Upper lobe of left lung (tissue), 6 donors: ENCODE measurements around the gene SETMAR. TPM values are rescaled to one million over a fixed set of nuclear protein-coding genes. Genes with fewer than 3 reads are reported as not detected.

Experiments
- ATAC-seq, 2 donors: fragments of 200-7000 bp; cut with Tn5 transposase; one replicate each; pipeline ENCODE4 v1.9.1; 2022; ENCODE audit warnings: mild to moderate bottlenecking in 2 of 2, moderate library complexity in 2 of 2; ENCODE audit not compliant: low FRiP score in 2 of 2
- DNase-seq, 2 donors: peaks; one replicate each; pipeline ENCODE4 v3.0.0-alpha.2; 2019 to 2020
- H3K27ac ChIP-seq, 4 donors: fragments of 200-600 bp; sonication (generic); one replicate each; pipeline ENCODE4 v1.5.1; 2016 to 2019
- H3K27me3 ChIP-seq, 4 donors: fragments of 200-600 bp; sonication (generic); one replicate each; pipeline ENCODE4 v1.5.1; 2017 to 2019
- H3K36me3 ChIP-seq, 4 donors: fragments of 200-600 bp; sonication (generic); one replicate each; pipeline ENCODE4 v1.5.1; 2016 to 2019
- H3K4me1 ChIP-seq, 4 donors: fragments of 200-600 bp; sonication (generic); one replicate each; pipeline ENCODE4 v1.5.1; 2018 to 2019
- H3K4me3 ChIP-seq, 4 donors: fragments of 200-600 bp; sonication (generic); one replicate each; pipeline ENCODE4 v1.5.1; 2017 to 2019; ENCODE audit warnings: mild to moderate bottlenecking in 2 of 4, moderate library complexity in 1 of 4
- H3K9me3 ChIP-seq, 4 donors: fragments of 200-600 bp; sonication (generic); one replicate each; pipeline ENCODE4 v1.5.1; 2018 to 2019
- CTCF ChIP-seq, 6 experiments: fragments of 450-650 bp in 4 of 6; fragments of 200-600 bp in 2 of 6; sonication (generic) in 2 of 6; IDR thresholded peaks; one replicate each; pipeline ENCODE4 v1.5.1; 2016 to 2019; ENCODE audit warnings: antibody characterized with exemption in 6 of 6
- EP300 ChIP-seq, 4 donors: sonication (generic); formaldehyde crosslinking; IDR thresholded peaks; one replicate each; pipeline ENCODE4 v1.5.1; 2017; ENCODE audit warnings: antibody characterized with exemption in 4 of 4, control low read depth in 2 of 4
- POLR2A ChIP-seq, 4 donors: fragments of 450-650 bp; IDR thresholded peaks; one replicate each; pipeline ENCODE4 v1.5.1; 2016 to 2017; ENCODE audit warnings: antibody characterized with exemption in 4 of 4, mild to moderate bottlenecking in 2 of 4
- POLR2AphosphoS5 ChIP-seq, 2 donors: sonication (generic); formaldehyde crosslinking; IDR thresholded peaks; one replicate each; pipeline ENCODE4 v1.5.1; 2017; ENCODE audit warnings: antibody characterized with exemption in 2 of 2
- WGBS, 2 donors: methylation state at CpG; one replicate each; pipeline ENCODE4 v1.1.5; 2017 to 2018; 5-methylcytosine and 5-hydroxymethylcytosine counted together
- total RNA-seq, 6 donors: library from RNA; depleted of rRNA in 4 of 6; stranded (reverse); fragments of >200 nt in 4 of 6; gene quantifications; one replicate each; pipeline versions ENCODE4 v1.1.0 to v1.2.1, GENCODE V29; 2016 to 2021
- donor health status: DM: no; HTN: no; CAD: no; lungs with moderate emphysema.
- donor health status: DM: no; HTN: yes; CAD: no; lungs with severe emphysema.

The SETMAR gene
- total RNA-seq, 6 donors from 2014 or later = 9.7 to 57.6 (median 11.4) TPM

GRCh38 chr3:4310971-4311370 is 7.8 kb downstream of the SETMAR start:
- no peaks in the 10 kb centered on the region for H3K9me3 ChIP-seq
- WGBS, 2 donors = 61 to 68% methylated on average over 3 of the region's 3 CpGs
- no peak overlapping the region for H3K27ac ChIP-seq
- peaks cover 0 to 12% (median 2%) of the 10 kb centered on the region in 4 donors for H3K36me3 ChIP-seq
- H3K4me3 ChIP-seq = no peak overlapping the region
- ATAC-seq (no peak), DNase-seq (no peak)
- H3K4me1 ChIP-seq = peaks cover 4 to 28% (median 10%) of the 10 kb centered on the region in 4 donors
- no peak for TF ChIP-seq POLR2AphosphoS5 (IDR thresholded peaks at IDR 0.05)
- no peak for TF ChIP-seq POLR2A (IDR thresholded peaks at IDR 0.05)
- no peak for TF ChIP-seq EP300 (IDR thresholded peaks at IDR 0.05)
- no peak for TF ChIP-seq CTCF (IDR thresholded peaks at IDR 0.05)
- no peaks in the 10 kb centered on the region for H3K27me3 ChIP-seq

GRCh38 chr3:4311496-4311895 is 8.3 kb downstream of the SETMAR start:
- Histone ChIP-seq H3K36me3 (peaks cover 0 to 16% (median 3%) of the 10 kb centered on the region in 4 donors), H3K9me3 (no peaks in the 10 kb centered on the region), H3K4me3 (no peak overlapping the region), H3K4me1 (peaks cover 2 to 26% (median 10%) of the 10 kb centered on the region in 4 donors), H3K27me3 (no peaks in the 10 kb centered on the region), H3K27ac (no peak overlapping the region)
- ATAC-seq (no peak), DNase-seq (no peak)
- no peak for TF ChIP-seq POLR2AphosphoS5 (IDR thresholded peaks at IDR 0.05)
- no peak for TF ChIP-seq POLR2A (IDR thresholded peaks at IDR 0.05)
- TF ChIP-seq EP300 (IDR thresholded peaks at IDR 0.05) = no peak
- no peak for TF ChIP-seq CTCF (IDR thresholded peaks at IDR 0.05)

GRCh38 chr3:4313606-4314293 is 10.6 kb downstream of the SETMAR start:
- Histone ChIP-seq H3K4me1 (peaks cover 2 to 17% (median 9%) of the 10 kb centered on the region in 4 donors), H3K36me3 (peaks cover 0 to 25% (median 8%) of the 10 kb centered on the region in 4 donors), H3K4me3 (no peak overlapping the region), H3K27ac (no peak overlapping the region), H3K9me3 (no peaks in the 10 kb centered on the region), H3K27me3 (no peaks in the 10 kb centered on the region)
- DNase-seq (no peak), ATAC-seq (no peak)
- 82 to 87% methylated on average over 3 to 4 of the region's 4 CpGs for WGBS, 2 donors
- TF ChIP-seq POLR2A (IDR thresholded peaks at IDR 0.05) = no peak
- no peak for TF ChIP-seq POLR2AphosphoS5 (IDR thresholded peaks at IDR 0.05)
- TF ChIP-seq EP300 (IDR thresholded peaks at IDR 0.05) = no peak
- no peak for TF ChIP-seq CTCF (IDR thresholded peaks at IDR 0.05)

- DNase-seq (no peak), ATAC-seq (no peak)
- H3K4me3 ChIP-seq = no peak overlapping the region
- H3K4me1 ChIP-seq = peaks cover 0 to 9% (median 1%) of the 10 kb centered on the region in 4 donors
- H3K9me3 ChIP-seq = no peaks in the 10 kb centered on the region
- 82 to 85% methylated on average over 4 of the region's 4 CpGs for WGBS, 2 donors
- no peaks in the 10 kb centered on the region for H3K27me3 ChIP-seq
- H3K36me3 ChIP-seq = peaks cover 0 to 25% (median 8%) of the 10 kb centered on the region in 4 donors
- H3K27ac ChIP-seq = no peak overlapping the region
- TF ChIP-seq CTCF (IDR thresholded peaks at IDR 0.05) = no peak
- TF ChIP-seq POLR2A (IDR thresholded peaks at IDR 0.05) = no peak
- TF ChIP-seq EP300 (IDR thresholded peaks at IDR 0.05) = no peak
- no peak for TF ChIP-seq POLR2AphosphoS5 (IDR thresholded peaks at IDR 0.05)
Measured at GRCh38 chr3:4314688-4315087, 11.5 kb downstream of the SETMAR start.
